22Rv1 (cell line): ENCODE results near the gene AJUBA.

Source experiments
- CTCF ChIP-seq: fragments of 450-650 bp; IDR thresholded peaks from 2 replicates; pipeline ENCODE4 v1.5.1; 2017; ENCODE audit warnings: mild to moderate bottlenecking
- ZFX ChIP-seq: fragments of 450-650 bp; IDR thresholded peaks from 2 replicates; pipeline ENCODE4 v1.6.1; 2017; ENCODE audit warnings: antibody characterized with exemption, borderline replicate concordance

DNA sequence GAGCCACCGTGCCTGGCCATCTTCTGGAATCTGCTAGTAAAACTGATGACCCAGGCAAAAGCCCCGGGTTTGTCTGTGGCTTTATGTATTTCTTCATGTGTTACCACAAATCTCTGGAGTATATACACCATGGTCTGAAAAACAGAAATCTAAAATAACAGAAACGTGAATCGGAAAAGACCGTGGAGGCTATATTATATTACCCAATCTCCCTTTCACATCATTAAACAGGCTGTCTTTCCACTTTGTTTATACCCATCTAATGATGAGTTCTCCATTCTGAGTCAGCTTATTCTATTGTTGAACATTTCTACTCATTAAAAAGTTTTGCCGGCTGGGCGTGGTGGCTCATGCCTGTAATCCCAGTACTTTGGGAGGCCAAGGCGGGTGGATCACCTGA is 9.5 kb upstream of the AJUBA start:
- TF ChIP-seq CTCF (no peak), ZFX (no peak)
